ENCODE results near the gene LAG3. TPM values are rescaled to one million over a fixed set of nuclear protein-coding genes. Genes with fewer than 3 reads are reported as not detected.

The LAG3 gene
- total RNA-seq = 0.15 and 0.17 TPM in 2 replicates

GRCh38 chr12:6772331-6772695 lies at the start of gene LAG3:
LAG3 (plus strand) TSS chr12:6772520; CDS start chr12:6772853, 333 bp downstream.

DNA sequence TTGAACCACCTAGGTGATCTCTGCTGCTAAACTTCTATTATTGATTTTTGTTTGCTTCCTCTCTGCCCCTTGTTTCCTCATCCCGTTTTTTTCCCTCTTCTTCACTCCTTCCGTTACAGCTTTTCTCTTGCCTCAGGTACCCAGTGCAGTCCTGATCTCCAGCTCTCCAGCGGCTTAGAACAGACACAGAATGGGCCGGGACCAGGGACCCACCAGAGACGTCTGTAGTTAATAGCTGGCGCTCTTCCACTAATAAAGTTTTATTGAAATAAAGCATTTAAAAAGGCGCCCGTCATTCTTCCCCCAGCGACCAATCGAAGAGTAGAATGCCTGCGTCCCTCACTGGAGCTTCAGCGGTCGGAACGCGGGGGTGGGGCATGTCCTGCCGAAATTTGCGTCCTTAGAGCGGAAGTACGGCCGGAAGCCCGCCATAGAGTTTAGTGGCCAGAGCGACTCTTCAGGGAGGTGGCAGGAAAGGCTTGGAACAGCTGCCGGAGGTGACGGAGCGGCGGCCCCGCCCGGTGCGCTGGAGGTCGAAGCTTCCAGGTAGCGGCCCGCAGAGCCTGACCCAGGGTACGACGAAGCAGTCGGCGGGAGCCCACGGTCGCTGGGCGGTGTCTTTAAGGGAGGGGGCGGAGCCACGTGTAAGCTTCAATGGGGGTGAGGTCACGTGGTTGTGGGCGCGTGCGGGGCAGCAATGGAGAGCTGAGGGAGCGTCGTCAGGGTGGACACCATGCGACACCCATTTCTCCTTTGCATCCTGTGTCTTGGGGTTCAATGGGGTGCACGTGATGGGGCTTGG lies 48.5 kb upstream of the LAG3 start, which contains the start of gene COPS7A:
COPS7A (plus strand) TSS at position 440 of the 802 bp plus-strand sequence. CDS start 611 bp downstream, outside the sequence.

GRCh38 chr12:6752921-6753771 lies 19.2 kb upstream of the LAG3 start, which contains the start of gene MLF2:
MLF2 (minus strand) TSS chr12:6753141; CDS start chr12:6752334, 807 bp downstream.

GRCh38 chr12:6765634-6766581 lies 6.4 kb upstream of the LAG3 start, which contains the start of gene PTMS:
PTMS (plus strand) TSS chr12:6766363; CDS start chr12:6766706, 343 bp downstream.

GRCh38 chr12:6788972-6789924 lies 16.9 kb downstream of the LAG3 start, which contains the start of gene CD4:
CD4 (plus strand) TSS chr12:6789528; CDS start chr12:6800139, 10,611 bp downstream.

GRCh38 chr12:6821591-6822425 lies 49.5 kb downstream of the LAG3 start, which contains the start of gene GPR162:
GPR162 (plus strand) TSS chr12:6821821; CDS start chr12:6823899, 2,078 bp downstream.

Other genes with a start within 250 kb of the LAG3 start
- 10,148 and 10,314 TPM in 2 replicates for gene GAPDH, start 238.0 kb upstream of the LAG3 start, total RNA-seq
- gene IFFO1, start 216.5 kb upstream of the LAG3 start, total RNA-seq = 21.7 and 22.2 TPM in 2 replicates
- gene NOP2, start 204.2 kb upstream of the LAG3 start, total RNA-seq = 14.4 and 20.0 TPM in 2 replicates
- 255 and 275 TPM in 2 replicates for gene CHD4, start 165.1 kb upstream of the LAG3 start, total RNA-seq
- gene LPAR5, start 136.6 kb upstream of the LAG3 start, total RNA-seq = not detected in 2 replicates
- 0.29 and 0.50 TPM in 2 replicates for gene ACRBP, start 125.1 kb upstream of the LAG3 start, total RNA-seq
- 39.7 and 53.5 TPM in 2 replicates for gene ING4, start 109.4 kb upstream of the LAG3 start, total RNA-seq
- gene ZNF384, start 83.1 kb upstream of the LAG3 start, total RNA-seq = 12.7 and 13.2 TPM in 2 replicates
- 0.33 and 1.0 TPM in 2 replicates for gene PIANP, start 71.7 kb upstream of the LAG3 start, total RNA-seq
- 83.2 and 106 TPM in 2 replicates for gene COPS7A, start 48.5 kb upstream of the LAG3 start, total RNA-seq
- 178 and 182 TPM in 2 replicates for gene MLF2, start 19.4 kb upstream of the LAG3 start, total RNA-seq
- 39.2 and 99.2 TPM in 2 replicates for gene PTMS, start 6.2 kb upstream of the LAG3 start, total RNA-seq
- 0.15 and 2.2 TPM in 2 replicates for gene CD4, start 17.0 kb downstream of the LAG3 start, total RNA-seq
- gene GPR162, start 49.3 kb downstream of the LAG3 start, total RNA-seq = 6.1 and 6.8 TPM in 2 replicates
- gene P3H3, start 55.9 kb downstream of the LAG3 start, total RNA-seq = 121 and 150 TPM in 2 replicates
- 1.7 and 2.9 TPM in 2 replicates for gene GNB3, start 68.4 kb downstream of the LAG3 start, total RNA-seq
- 3.3 and 25.9 TPM in 2 replicates for gene CDCA3, start 78.8 kb downstream of the LAG3 start, total RNA-seq
- 97.8 and 134 TPM in 2 replicates for gene USP5, start 79.6 kb downstream of the LAG3 start, total RNA-seq
- 1,080 and 1,447 TPM in 2 replicates for gene TPI1, start 95.0 kb downstream of the LAG3 start, total RNA-seq
- gene SPSB2, start 100.8 kb downstream of the LAG3 start, total RNA-seq = 6.3 and 14.1 TPM in 2 replicates
- gene LRRC23, start 132.3 kb downstream of the LAG3 start, total RNA-seq = 13.2 and 14.9 TPM in 2 replicates
- 20.1 and 29.3 TPM in 2 replicates for gene ENO2, start 142.1 kb downstream of the LAG3 start, total RNA-seq
- 16.9 and 31.9 TPM in 2 replicates for gene ATN1, start 155.4 kb downstream of the LAG3 start, total RNA-seq
- gene RNU7-1, start 171.3 kb downstream of the LAG3 start, total RNA-seq = not detected in 2 replicates
- 61.5 and 94.6 TPM in 2 replicates for gene C12orf57, start 171.5 kb downstream of the LAG3 start, total RNA-seq
- gene PTPN6, start 178.8 kb downstream of the LAG3 start, total RNA-seq = under 0.01 TPM in 1 of 2 replicates, not detected in the other
- gene PHB2, start 198.1 kb downstream of the LAG3 start, total RNA-seq = 176 and 184 TPM in 2 replicates
- 35.2 and 55.0 TPM in 2 replicates for gene EMG1, start 198.4 kb downstream of the LAG3 start, total RNA-seq
- gene LPCAT3, start 246.0 kb downstream of the LAG3 start, total RNA-seq = 15.1 and 17.9 TPM in 2 replicates